Astrocyte (in vitro differentiated cells and primary cell): ENCODE results near the gene TUBA1A. TPM values are rescaled to one million over a fixed set of nuclear protein-coding genes. Genes with fewer than 3 reads are reported as not detected.
A peak's percentile ranks its signal among the peaks of the same experiment; 100 is the strongest.

Source experiments
- DNase-seq: peaks from one replicate; pipeline ENCODE4 v3.0.0-alpha.2; 2010; ENCODE audit warnings: low read depth
- FAIRE-seq: peaks from 2 replicates; lab custom pipeline; 2011; peaks lifted over from hg19 to GRCh38; lab: Jason Lieb, UNC
- H2AFZ ChIP-seq: 2 replicates; pipeline ENCODE4 v1.6.0; 2012; ENCODE audit warnings: low read depth, low read length, inconsistent platforms
- H3K27ac ChIP-seq: 2 replicates; pipeline ENCODE4 v1.5.1; 2011; ENCODE audit warnings: low read depth, low read length, inconsistent platforms
- H3K27me3 ChIP-seq: 2 replicates; pipeline ENCODE4 v1.6.0; 2011; ENCODE audit warnings: low read length, inconsistent platforms; ENCODE audit not compliant: insufficient read depth
- H3K36me3 ChIP-seq: 2 replicates; pipeline ENCODE4 v1.5.1; 2011; ENCODE audit warnings: low read length, inconsistent platforms; ENCODE audit not compliant: insufficient read depth
- H3K4me1 ChIP-seq: 2 replicates; pipeline ENCODE4 v1.5.1; 2011; ENCODE audit warnings: low read length, inconsistent platforms; ENCODE audit not compliant: insufficient read depth
- H3K4me2 ChIP-seq: 2 replicates; pipeline ENCODE4 v1.6.0; 2012; ENCODE audit warnings: low read length, inconsistent platforms
- H3K4me3 ChIP-seq: 2 replicates; pipeline ENCODE4 v1.5.1; 2011; ENCODE audit warnings: low read depth, mild to moderate bottlenecking, low read length, inconsistent platforms; ENCODE audit not compliant: insufficient read depth
- H3K79me2 ChIP-seq: 2 replicates; pipeline ENCODE4 v1.6.0; 2012; ENCODE audit warnings: mild to moderate bottlenecking, low read length, inconsistent platforms; ENCODE audit not compliant: insufficient read depth
- H3K9ac ChIP-seq: 2 replicates; pipeline ENCODE4 v1.6.0; 2012; ENCODE audit warnings: mild to moderate bottlenecking, low read length, inconsistent platforms
- H3K9me3 ChIP-seq: 2 replicates; pipeline ENCODE4 v1.5.1; 2012; ENCODE audit warnings: low read depth, mild to moderate bottlenecking, low read length, inconsistent platforms; ENCODE audit not compliant: insufficient read depth
- H4K20me1 ChIP-seq: 2 replicates; pipeline ENCODE4 v1.6.0; 2012; ENCODE audit warnings: low read length, inconsistent platforms; ENCODE audit not compliant: insufficient read depth
- H3K27ac Mint-ChIP-seq: one replicate; pipeline ENCODE4 v1.8.0; 2021; ENCODE audit warnings: mild to moderate bottlenecking, mixed read lengths; ENCODE audit not compliant: unreplicated experiment
- H3K27me3 Mint-ChIP-seq: one replicate; pipeline ENCODE4 v1.8.0; 2021; ENCODE audit warnings: low read depth, mixed read lengths; ENCODE audit not compliant: unreplicated experiment
- H3K36me3 Mint-ChIP-seq: one replicate; pipeline ENCODE4 v1.8.0; 2021; ENCODE audit warnings: low read depth, mixed read lengths; ENCODE audit not compliant: unreplicated experiment
- H3K4me1 Mint-ChIP-seq: one replicate; pipeline ENCODE4 v1.8.0; 2021; ENCODE audit warnings: low read depth, mixed read lengths; ENCODE audit not compliant: unreplicated experiment
- H3K4me3 Mint-ChIP-seq: one replicate; pipeline ENCODE4 v1.8.0; 2021; ENCODE audit warnings: mild to moderate bottlenecking, moderate library complexity, mixed read lengths; ENCODE audit not compliant: unreplicated experiment
- H3K9me3 Mint-ChIP-seq: one replicate; pipeline ENCODE4 v1.8.0; 2021; ENCODE audit warnings: mild to moderate bottlenecking, mixed read lengths; ENCODE audit not compliant: unreplicated experiment
- EZH2 ChIP-seq: IDR thresholded peaks from 2 replicates; pipeline ENCODE4 v1.6.1; 2012; ENCODE audit warnings: mild to moderate bottlenecking, low read length, inconsistent platforms; ENCODE audit not compliant: insufficient read depth
- total RNA-seq: library from RNA; stranded (reverse); gene quantifications from 2 replicates; pipeline ENCODE4 v1.2.1, GENCODE V29; 2021
- TF ChIP-seq, protein P1 (sequence below): IDR thresholded peaks from 2 replicates; pipeline ENCODE4 v1.5.1; 2011; ENCODE audit warnings: low read depth, mild to moderate bottlenecking, inconsistent platforms, low read length, moderate library complexity; ENCODE audit not compliant: insufficient read depth

Gene TUBA1A
- total RNA-seq, 1 donor from 2014 or later: 932 TPM

DNA sequence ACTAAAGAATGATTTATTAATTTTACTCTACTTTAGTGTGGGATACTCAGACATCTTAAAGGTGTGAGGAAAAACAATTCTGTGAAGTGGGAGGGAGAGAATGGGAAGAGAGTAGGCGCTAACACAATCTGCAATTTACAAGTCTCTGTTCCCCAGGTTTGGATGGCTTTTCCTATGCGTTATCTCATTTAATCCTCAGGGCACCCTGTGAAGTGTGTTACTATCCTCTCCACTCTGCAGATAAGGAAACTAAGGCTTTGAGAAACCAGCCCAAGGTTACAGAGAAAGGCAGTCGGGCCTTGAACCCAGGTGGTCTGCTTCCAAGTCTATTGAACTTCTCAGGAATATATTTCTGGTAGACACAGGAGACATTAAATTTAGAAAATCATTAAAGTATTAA is 39.8 kb upstream of the TUBA1A start:
- Mint-ChIP-seq H3K4me1 (peaks cover 21% of the 10 kb centered on the region), H3K27ac (no peak overlapping the region), H3K4me3 (no peak overlapping the region), H3K9me3 (no peaks in the 10 kb centered on the region), H3K27me3 (no peaks in the 10 kb centered on the region), H3K36me3 (no peaks in the 10 kb centered on the region)
- Histone ChIP-seq H3K9ac (no peak overlapping the region), H3K4me1 (peaks cover 19% of the 10 kb centered on the region), H3K9me3 (no peaks in the 10 kb centered on the region), H3K79me2 (peaks cover under 1% of the 10 kb centered on the region), H3K27ac (no peak overlapping the region), H3K27me3 (no peaks in the 10 kb centered on the region), H4K20me1 (no peaks in the 10 kb centered on the region), H3K4me3 (no peak overlapping the region), H3K36me3 (no peaks in the 10 kb centered on the region), H3K4me2 (no peak overlapping the region), H2AFZ (no peak overlapping the region)
- no peak for FAIRE-seq
- TF ChIP-seq EZH2: no peak
- TF ChIP-seq, protein P1, sequence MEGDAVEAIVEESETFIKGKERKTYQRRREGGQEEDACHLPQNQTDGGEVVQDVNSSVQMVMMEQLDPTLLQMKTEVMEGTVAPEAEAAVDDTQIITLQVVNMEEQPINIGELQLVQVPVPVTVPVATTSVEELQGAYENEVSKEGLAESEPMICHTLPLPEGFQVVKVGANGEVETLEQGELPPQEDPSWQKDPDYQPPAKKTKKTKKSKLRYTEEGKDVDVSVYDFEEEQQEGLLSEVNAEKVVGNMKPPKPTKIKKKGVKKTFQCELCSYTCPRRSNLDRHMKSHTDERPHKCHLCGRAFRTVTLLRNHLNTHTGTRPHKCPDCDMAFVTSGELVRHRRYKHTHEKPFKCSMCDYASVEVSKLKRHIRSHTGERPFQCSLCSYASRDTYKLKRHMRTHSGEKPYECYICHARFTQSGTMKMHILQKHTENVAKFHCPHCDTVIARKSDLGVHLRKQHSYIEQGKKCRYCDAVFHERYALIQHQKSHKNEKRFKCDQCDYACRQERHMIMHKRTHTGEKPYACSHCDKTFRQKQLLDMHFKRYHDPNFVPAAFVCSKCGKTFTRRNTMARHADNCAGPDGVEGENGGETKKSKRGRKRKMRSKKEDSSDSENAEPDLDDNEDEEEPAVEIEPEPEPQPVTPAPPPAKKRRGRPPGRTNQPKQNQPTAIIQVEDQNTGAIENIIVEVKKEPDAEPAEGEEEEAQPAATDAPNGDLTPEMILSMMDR: no peak
- no peak for DNase-seq

DNA sequence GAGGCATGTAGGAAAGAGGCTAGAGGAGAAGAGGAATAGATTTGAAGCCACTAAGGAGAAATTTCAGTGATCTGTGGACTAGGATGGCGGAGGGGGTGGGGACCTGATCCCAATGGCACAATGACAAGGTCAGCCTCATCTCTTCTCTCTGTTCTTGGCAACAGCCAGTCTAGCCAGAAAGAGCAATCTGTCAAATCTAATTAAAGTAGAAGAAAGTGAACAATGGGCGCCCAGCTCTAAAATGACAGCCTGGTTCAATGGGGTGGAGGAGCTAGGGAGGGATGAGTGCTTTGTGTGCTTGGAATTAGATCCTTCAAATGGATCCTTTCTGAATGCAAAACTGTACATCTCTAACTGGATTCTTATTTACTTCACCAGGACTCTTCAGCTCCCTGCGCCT is 38.8 kb upstream of the TUBA1A start:
- no peaks in the 10 kb centered on the region for H3K27me3 ChIP-seq
- no peak overlapping the region for H3K27ac Mint-ChIP-seq

DNA sequence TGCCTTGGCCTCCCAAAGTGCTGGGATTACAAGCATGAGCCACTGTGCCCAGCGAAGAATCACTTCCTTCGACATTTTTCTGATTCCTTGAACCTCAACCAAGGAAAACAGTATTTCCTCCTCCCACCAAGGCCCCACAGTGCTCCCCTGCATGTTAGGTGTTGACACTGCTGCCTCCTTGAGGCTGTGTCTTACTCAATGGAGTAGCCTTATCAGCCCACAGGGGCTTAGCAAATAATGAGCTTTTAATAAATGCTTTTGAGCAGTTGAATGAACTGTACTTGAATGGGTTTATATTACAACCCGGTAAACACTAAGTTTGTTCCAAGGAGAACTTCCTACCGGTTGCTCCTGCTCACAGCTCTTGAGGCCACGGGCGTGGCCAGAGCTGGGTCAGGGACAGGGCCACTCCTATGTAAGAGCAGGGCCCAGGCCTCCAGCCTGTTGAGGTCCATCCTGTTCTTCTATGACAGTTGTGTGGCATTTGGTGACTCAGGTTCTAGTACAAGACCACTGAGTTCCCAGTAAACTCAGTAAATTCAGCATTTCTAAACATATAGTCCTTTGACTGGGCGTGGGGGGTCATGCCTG is 36.8 kb upstream of the TUBA1A start:
- H3K27me3 ChIP-seq: no peaks in the 10 kb centered on the region
- no peaks in the 10 kb centered on the region for H3K36me3 ChIP-seq
- no peak overlapping the region for H3K4me3 Mint-ChIP-seq
- no peaks in the 10 kb centered on the region for H3K36me3 Mint-ChIP-seq
- H4K20me1 ChIP-seq: no peaks in the 10 kb centered on the region
- no peaks in the 10 kb centered on the region for H3K9me3 Mint-ChIP-seq
- no peak overlapping the region for H3K4me2 ChIP-seq
- H3K27ac ChIP-seq: no peak overlapping the region
- H3K4me3 ChIP-seq: no peak overlapping the region
- no peaks in the 10 kb centered on the region for H3K9me3 ChIP-seq
- H3K4me1 ChIP-seq: peaks cover 8% of the 10 kb centered on the region
- no peak overlapping the region for H3K9ac ChIP-seq
- no peak overlapping the region for H2AFZ ChIP-seq
- no peaks in the 10 kb centered on the region for H3K27me3 Mint-ChIP-seq
- FAIRE-seq: no peak
- peak; percentile 59 for DNase-seq
- H3K79me2 ChIP-seq: no peaks in the 10 kb centered on the region
- peaks cover 10% of the 10 kb centered on the region for H3K4me1 Mint-ChIP-seq
- TF ChIP-seq, protein P1: no peak
- TF ChIP-seq EZH2: no peak
- no peak overlapping the region for H3K27ac Mint-ChIP-seq

More for the DNA sequence above, 38.8 kb upstream of the TUBA1A start:
- Histone ChIP-seq H3K9ac (no peak overlapping the region), H3K4me1 (peaks cover 13% of the 10 kb centered on the region), H3K36me3 (no peaks in the 10 kb centered on the region), H3K79me2 (no peaks in the 10 kb centered on the region), H2AFZ (no peak overlapping the region), H4K20me1 (no peaks in the 10 kb centered on the region), H3K4me3 (no peak overlapping the region), H3K27ac (no peak overlapping the region), H3K9me3 (no peaks in the 10 kb centered on the region), H3K4me2 (no peak overlapping the region)
- DNase-seq (no peak), FAIRE-seq (no peak)
- TF ChIP-seq, protein P1: no peak
- TF ChIP-seq EZH2: no peak
- Mint-ChIP-seq H3K9me3 (no peaks in the 10 kb centered on the region), H3K4me1 (peaks cover 15% of the 10 kb centered on the region), H3K27me3 (no peaks in the 10 kb centered on the region), H3K4me3 (no peak overlapping the region), H3K36me3 (no peaks in the 10 kb centered on the region)
